Stimulated activated CD4-positive, alpha-beta T cell treated with anti-CD3 and anti-CD28 coated beads, TNF-alpha, amount 100 ng/mL, for 4 hours (primary cell): Measurements from ENCODE around the gene GATAD2B.
A peak's percentile ranks its signal among the peaks of the same experiment; 100 is the strongest.
"Not testable (repeated sequence)": the region's sequence is repeated elsewhere in the genome, so short reads cannot be mapped to it uniquely, and the experiment has no call there.

Experiments used
- DNase-seq, 3 experiments: peaks; one replicate each; pipeline ENCODE4 v3.0.0-alpha.2; 2020; ENCODE audit warnings: low read depth in 3 of 3

Gene GATAD2B

DNA sequence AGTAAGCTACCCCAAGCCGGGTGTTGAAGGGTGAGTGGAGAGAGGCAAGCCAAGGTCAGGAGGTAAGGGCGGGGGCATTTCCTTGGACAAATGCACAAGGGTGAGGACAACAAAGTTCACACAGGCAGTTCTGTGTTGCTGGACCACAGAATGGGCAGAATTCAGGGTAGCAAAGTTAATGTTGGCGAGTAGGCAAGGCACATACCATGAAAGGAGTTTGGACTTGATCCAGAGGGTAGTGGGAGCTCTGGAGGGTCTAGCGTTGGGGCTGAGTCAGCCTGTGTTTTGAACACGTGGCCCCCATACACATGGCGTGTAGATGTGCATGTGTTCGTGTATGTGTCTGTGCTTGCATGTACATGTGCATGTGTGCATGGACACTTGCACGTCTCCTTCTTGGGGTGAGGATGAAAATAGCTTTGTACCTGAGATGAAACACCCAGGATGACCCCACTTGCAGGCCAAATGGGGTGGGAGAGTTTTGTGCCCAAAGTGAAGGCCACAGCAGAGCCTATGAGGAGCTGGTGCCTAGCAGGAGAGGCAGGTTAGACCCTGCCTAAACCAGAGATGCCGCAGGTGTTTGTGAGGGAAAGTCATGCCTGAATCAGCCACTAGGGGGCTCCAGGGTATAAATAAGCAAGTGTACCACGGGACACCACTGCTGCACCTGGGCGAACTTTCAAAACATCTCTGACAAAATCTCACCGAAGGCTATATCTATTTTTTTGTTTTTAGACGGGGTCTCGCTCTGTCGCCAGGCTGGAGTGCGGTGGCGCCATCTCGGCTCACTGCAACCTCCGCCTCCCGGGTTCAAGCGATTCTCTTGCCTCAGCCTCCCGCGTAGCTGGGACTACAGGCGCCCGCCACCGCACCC, 125.7 kb downstream of the GATAD2B start:
- DNase-seq = peak; percentile 62 to 80 (median 66)

DNA sequence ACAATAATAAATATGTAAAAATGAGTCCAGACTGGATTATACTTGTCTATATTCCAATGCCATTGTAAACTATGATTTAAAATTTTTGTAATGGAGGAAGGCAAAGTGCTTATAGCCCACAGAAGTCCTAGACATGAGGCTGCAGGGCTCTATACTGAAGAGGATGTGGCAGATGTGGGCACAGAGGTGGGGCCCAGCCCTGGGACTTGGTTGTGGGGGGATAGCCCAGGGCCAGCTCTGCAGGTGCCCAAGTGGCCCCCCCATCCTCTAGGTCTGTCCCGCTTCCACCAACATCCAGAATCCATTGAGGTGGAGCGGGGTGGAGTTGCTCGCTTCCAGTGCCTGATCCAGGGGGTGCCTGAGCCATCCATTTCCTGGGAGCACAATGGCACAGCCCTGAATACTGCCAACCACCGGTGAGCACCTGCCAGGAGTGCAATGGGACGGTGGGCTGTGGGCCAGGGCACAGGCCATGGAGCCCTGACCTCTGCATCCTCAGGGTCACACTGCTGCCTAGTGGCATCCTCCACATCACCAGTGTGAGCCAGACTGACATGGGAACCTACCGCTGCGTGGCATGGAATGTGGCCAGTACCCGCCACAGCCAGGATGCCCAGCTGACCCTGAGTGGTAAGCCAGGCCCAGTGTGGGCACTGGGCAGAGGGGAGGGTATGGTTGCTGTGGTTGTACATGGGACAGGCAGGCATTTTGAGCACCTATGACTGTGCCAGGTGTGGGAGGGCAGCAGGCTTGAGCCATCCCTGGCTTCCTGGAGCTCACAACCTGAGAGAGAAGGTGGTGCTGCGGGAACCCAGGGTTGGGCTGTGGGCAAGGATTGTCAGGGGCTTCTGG, 126.6 kb downstream of the GATAD2B start:
- DNase-seq = no peak

DNA sequence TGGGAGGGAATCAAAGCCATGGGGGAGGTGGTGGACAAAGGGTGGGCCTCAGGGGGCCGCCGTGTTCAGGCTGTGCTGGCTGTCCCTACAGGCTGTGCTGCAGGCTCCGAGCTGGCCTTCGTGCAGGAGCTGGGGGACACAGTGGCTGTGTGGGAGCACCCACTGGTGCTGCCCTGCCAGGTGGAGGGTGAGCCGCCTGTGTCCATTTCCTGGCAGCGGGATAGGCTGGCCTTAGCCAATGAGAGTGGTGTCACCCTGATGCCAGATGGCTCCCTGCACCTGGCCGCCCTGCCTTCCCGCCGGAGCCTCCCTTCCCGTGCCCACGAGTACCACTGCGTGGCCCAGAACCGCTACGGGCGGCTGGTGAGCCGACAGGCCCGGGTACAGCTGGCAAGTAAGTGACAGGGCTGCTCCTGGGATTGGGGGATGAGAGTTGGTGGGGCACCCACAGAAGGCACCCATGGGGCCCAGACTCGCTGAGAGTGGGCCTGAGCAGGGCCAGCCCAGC, 127.4 kb downstream of the GATAD2B start:
- no peak for DNase-seq

DNA sequence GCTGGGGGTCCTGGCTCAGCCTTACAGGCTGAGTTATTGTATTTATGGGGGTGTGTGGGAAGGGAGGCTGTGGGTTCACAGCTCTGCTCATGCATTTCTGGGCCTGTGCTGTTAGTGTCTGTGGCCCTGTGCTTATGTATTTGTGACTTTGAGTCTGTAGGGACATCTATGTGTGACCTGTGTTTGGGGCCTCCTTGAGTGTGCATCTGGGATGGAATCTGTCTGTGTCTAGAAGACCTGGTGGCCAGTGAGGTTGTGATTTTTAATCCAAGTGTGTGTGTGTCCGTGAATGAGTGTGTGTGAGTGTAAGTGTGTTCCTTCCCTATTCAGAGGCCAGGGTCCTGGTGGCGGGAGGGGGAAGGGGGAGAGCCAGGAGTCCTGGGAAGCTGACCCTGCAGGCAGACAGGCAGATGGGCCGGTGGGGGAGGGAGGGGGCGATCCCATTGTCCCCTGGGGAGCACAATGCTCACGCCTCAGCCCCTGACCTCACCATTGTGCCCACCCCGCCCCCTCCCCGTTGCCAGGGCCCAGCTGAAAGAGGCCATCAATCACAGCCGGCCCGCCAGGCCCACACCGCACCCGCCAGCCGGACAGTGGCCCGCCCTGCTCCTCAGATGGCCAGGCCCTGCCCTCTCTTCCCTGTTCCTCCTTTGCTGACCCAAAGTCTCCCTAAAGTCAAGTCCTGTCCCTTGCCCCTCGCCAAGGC, 128.0 kb downstream of the GATAD2B start:
- DNase-seq = no peak

DNA sequence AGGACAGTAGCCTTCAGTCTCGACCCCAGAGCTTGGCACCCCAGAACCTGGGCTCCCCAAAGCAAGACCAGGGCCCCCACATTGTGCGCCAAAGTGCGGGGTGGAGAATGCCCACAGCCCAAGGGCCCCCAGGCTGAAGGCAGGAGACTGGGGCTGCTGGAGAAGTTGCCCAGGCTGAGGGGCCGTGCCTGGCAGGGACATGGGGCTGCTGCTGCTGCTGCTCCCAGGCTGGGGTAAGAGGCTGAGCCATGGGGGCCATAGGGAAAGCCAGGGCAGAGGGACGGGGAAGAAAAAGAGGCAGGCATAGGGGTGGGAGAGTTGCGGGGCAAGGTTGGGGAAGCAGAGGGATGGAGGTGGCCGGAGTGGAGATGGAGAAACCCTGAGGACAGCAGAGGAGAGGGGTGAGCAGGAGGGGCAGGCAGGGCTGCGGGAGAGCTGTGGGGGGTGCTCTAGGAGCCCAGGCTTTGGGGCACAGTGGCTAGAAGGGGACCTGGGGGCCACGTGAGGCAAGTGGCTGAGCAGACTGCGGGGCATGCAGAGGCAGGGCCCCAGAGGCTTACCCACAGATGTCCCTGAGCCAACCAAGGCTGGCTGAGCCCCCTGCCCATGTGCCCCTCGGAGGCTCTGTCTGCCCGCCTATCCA, 128.7 kb downstream of the GATAD2B start:
- no peak for DNase-seq

DNA sequence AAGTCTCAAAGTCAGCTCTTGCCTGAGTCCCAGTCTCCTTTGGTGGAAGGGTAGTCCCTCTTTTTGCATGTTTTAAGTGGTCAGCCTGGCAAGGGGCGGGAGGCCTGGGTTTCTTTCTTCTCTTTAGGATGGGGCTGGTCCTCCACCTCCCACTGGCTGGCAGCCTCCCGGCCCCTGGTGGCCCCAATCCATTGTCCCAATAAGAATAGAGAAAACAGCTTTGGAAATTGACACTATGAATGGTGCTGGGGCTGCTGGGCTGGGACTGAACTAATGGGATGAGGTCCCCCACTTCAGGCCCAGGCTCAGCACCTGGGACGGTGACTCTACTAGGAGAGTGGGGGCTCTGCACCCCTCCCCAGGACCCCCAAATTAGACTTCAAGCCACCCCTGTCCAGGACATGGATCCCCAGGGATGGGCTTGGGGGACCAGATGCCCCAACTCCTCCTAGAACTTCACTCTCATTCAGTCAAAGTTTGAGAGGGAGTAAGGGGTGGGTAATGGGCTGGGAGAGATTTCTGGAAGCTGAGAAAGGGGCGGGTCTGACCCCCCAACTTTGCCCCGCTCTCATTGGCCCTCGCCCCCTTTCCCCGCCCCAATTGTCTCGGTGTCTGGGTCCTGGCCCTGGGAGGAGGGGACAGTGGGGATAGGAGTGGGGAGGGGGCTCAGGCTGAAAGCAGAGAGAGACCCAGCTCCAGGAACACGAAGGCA, 129.4 kb downstream of the GATAD2B start:
- DNase-seq = no peak

DNA sequence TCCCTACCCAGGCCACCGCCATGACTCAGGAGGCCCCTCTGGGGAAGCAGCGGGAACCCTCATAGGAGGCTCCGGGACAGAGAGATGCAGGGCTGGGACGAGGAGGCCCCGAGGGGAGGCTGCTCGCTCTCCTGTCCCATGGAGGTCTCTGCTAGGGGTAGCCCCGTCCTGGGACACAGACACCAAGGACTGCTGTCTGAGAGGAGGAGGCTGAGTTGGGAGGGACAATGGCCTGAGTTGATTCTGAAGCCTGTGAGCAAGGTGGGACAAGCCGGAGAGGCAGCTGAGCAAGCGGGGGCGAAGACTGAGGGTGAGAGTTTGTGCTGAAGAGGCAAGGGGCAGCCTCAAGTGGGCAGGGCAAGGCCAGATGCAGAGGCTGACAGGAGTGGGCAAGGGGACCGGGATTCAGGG, 130.1 kb downstream of the GATAD2B start:
- no peak for DNase-seq

DNA sequence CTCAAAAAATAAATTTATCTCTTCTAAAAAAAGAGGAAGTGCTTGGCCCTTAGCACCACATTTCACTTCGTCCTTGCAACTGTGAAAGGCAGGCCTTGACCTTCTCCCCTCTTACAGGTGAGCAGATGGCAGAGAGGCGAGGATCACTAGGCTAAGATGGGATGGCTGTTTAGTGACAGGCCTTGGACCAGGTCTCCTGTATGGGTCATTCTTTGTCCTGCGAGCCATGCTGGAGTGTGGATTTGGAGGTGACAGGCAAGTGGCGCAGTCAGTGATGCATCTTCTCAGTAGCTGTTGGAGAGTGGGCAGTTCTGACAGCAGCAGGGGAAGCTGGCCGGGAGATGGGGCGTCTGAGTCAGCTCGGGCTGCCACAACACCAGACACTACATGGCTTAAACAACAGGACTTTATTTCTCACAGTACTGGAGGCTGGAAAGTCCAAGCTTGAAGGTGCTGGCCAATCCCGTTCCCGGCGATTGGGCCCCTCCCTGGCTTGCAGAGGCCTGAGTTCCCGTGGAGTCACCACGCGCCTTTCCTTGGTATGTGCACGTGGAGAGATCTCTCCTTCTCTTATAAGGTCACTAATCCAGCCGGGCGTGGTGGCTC, 131.0 kb downstream of the GATAD2B start:
- DNase-seq = no peak

DNA sequence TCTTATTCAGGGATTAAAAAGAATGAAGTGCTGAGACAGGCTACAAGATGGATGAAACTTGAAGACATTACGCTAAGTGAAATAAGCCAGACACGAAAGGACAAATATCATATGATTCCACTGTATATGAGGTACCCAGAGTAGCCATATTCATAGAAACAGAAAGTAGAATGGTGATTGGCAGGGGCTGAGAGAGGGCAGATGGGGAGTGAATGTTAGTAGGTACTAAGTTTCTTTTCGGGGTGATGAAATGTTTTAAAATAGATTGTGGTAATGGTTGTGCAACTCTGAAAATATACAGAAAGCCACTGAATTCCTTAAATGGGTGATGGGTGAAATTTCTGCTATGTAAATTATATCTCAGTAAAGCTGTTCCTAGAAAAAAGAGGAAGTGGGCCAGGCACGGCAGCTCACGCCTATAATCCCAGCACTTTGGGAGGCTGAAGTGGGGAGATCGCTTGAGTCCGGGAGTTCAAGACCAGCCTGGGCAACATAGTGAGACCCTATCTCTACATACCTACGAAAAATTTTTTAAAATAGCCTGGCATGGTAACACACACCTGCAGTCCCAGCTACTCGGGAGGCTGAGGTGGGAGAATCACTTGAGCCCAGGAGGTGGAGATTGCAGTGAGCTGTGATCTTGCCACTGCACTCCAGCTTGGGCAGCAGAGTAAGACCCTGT, 131.7 kb downstream of the GATAD2B start:
- no peak for DNase-seq

DNA sequence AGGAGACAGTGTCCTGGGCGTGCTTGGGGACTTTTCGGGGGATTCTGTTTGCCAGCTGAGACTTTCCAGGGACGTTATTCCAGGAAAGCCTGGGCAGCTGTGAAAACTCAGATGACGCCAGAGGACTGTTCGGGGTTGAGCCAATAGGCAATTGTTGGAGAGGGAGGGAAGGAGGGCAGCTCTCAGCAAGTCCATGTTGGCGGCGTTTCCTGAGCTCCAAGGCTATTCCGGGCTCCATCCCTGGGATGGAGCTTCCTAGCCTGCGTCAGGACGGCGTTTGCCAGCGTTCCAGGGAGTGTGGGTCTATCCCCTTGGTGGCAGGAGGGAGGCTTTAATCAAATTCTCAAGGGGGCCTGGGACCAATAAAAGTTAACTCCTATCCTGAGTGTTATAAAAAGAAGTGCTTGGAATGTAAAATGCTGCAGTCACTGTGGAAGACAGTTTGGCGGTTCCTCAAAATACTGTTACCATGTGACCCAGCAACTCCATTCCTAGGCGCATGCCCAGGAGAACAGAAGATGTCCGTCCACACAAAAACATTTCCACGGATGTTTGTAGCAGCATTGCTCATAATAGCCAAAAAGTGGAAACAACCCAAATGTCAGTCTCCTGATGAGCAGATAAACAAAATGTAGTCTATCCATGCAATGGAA, 132.3 kb downstream of the GATAD2B start:
- DNase-seq = no peak

DNA sequence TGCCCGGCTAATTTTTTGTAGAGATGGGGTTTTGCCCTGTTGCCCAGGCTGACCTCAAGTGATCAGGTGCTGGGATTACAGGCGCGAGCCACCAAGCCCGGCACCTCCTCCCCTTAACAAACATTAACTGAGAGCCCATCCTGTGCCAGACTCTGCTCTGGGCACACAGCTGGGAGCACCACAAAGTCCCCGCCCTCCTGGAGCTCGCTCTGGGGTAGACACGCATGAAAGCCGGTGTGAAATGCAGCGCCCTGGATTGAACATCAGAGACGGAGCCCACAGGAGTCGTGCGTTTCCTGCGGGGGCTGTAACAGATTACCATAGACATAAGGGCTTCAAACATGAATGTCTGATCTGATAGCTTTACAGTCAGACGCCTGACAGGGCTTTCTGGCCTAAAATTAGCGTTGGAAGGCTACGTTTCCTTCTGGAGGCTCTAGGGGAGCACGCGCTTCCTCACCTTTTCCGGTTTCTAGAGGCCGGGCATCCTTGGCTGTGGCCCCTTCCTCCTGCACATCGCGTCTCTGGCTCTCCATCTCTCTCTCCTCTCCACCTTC, 133.2 kb downstream of the GATAD2B start:
- DNase-seq = no peak

DNA sequence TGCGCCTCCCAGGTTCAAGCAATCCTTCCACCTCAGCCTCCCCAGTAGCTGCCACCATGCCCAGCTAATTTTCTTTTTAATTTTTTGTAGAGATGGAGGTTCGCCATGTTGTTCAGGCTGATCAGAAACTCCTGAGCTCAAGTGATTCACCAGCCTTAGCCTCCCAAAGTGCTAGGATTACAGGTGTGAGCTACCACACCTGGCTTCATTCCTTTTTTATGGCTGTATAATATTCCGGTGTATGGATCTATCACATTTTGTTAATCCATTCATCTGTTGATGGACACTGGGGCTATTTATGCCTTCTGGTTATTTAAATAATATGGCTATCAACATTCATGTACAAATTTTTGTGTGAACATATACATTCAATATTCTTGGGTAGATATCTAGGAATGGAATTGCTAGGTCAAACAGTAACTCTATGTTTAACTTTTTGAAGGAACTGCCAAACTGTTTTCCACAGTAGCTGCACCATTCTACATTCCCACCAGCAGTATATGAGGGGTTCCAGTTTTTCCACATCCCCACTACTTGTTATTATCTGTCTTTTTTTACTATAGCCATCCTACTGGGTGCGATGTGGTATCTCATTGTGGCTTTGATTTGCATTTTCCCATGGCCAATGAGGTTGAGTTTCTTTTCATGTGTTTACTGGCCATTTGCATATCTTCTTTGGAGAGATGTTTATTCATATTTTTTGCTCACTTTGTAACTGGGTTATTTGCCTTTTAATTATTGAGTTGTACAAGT, 136.6 kb downstream of the GATAD2B start:
- no peak for DNase-seq

DNA sequence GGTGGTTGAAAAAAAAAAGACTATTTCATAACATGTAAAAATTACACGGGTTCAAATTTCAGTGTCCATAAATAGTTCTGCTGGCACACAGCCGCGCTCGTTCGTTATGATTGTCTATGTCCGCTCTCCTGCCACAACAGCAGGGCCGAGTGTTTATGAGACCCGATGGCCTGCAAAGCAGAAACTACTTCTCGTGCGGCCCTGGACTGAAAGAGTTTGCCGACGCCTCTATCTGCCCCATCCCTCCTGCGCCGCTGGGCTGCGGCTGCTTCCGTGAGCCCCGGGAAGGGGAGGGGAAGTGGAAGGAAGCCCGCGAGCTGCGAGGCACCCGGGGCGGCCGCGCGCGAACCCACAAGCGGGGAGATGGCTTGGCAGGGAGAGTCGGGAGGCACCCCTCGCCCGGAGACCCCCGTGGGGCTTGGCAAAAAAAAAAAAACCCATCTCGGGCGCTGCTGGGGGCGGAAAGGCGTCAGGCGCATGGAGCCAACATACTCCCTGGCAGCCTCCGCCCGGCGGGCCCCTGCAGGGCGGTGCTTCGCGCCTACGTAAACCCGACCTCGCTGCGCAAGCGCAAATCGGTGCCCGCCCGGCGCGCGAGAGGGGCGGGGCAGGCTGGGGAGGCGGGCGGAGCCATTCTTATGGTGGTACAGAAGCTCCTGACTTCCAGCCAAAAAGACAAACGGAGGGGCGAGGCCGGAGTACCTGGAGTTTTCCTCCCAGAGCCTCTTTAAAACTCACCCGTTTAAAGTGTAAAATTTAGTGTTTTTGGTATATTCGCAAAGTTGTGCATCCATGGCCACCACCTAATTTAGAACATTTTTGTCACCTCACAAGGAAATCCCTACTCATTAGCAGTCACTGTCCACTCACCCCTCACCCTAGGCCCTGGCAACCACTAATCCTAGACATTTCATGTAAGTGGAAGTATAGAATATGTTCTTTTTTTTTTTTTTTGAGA, 139.3 kb downstream of the GATAD2B start:
- DNase-seq = peak; percentile 84 to 86 (median 85)

DNA sequence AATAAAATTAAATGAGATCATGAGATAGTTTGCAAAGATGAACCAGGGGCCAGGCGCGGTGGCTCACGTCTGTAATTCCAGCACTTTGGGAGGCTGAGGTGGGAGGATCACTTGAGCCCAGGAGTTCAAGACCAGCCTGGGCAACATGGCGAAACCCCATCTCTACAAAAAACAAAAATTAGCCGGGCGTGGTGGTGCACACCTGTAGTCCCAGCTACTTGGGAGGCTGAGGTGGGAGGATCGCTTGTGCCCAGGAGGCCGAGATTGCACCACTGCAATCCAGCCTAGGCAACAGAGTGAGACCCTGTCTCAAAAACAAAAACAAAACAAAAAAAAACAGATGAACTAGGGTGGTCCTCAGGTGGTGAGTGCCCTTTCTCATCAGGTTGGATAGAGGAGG, 140.1 kb downstream of the GATAD2B start:
- not testable (repeated sequence) for DNase-seq

DNA sequence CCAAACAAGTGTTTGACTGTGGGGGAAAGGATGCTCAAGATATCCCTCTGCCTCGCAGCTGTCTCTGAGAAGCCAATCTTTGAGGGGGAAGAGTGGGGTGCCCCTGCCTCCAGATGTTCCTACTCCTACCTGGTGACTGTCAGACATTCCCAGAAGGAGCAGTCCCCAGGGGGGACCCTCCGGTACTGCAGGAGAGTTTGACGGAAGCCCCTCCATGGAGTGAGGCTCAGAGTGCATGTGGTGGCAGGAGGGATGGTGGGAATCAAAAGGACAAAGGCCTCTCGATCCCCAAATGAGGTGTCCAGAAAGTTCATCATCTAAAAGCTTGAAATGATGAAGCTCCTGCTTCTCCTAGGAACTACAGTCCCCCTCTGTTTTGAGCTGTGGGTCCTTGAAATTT, 142.2 kb downstream of the GATAD2B start:
- no peak for DNase-seq

DNA sequence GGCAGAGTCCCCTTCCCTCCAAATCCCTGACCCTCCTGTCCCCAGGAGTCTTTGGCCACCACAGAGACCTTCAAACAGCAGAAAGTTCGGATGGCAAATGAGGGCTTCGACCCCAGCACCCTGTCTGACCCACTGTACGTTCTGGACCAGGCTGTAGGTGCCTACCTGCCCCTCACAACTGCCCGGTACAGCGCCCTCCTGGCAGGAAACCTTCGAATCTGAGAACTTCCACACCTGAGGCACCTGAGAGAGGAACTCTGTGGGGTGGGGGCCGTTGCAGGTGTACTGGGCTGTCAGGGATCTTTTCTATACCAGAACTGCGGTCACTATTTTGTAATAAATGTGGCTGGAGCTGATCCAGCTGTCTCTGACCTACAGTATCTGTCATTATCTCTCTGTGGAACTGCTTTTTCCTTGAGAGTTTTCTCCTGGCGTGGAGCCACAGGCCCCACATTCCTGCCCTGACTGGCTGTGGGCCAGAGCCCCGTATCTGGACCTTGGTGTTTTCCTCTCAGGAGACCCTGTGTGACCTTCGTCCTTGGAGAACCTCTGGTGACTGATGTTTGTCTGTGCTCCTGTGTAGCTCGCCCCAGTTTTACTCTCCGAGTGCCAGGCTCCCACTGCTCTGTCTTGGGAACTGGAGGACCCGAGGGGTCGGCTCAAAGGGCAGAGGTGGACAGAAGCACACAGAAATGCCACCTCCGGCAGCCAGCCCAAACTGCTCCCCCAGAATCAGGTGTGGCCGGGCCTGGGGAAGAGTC, 142.8 kb downstream of the GATAD2B start:
- no peak for DNase-seq
